Adrenal gland (tissue), 12 donors: Measurements from ENCODE around the gene CYBA. TPM values are rescaled to one million over a fixed set of nuclear protein-coding genes. Genes with fewer than 3 reads are reported as not detected.

Experiments
- DNase-seq, 7 donors: peaks; one replicate each; pipeline ENCODE4 v3.0.0-alpha.2; 2019 to 2020
- H3K27ac ChIP-seq, 5 donors: fragments of 200-600 bp; sonication (generic) in 4 of 5; 1 replicate in 3 of 5; 2 replicates in 2 of 5; pipeline versions ENCODE4 v1.5.1 to v1.8.0; 2016 to 2020; ENCODE audit warnings: mild to moderate bottlenecking in 1 of 5
- H3K27me3 ChIP-seq: fragments of 200-600 bp; 2 replicates; pipeline ENCODE4 v1.8.0; 2021
- H3K36me3 ChIP-seq, 2 donors: fragments of 200-600 bp; replicated peaks in 1 of 2; 1 replicate in 1 of 2; 2 replicates in 1 of 2; pipeline versions ENCODE4 v1.5.1 to v1.8.0; 2018 to 2022
- H3K4me1 ChIP-seq, 2 donors: fragments of 200-600 bp; replicated peaks in 1 of 2; 1 replicate in 1 of 2; 2 replicates in 1 of 2; pipeline versions ENCODE4 v1.5.1 to v1.8.0; 2018 to 2021
- H3K4me3 ChIP-seq, 4 donors: fragments of 200-600 bp; sonication (generic) in 3 of 4; one replicate each; pipeline ENCODE4 v1.5.1; 2016 to 2018
- H3K9me3 ChIP-seq, 3 donors: fragments of 200-600 bp; sonication (generic) in 1 of 3; replicated peaks in 1 of 3; 1 replicate in 2 of 3; 2 replicates in 1 of 3; pipeline versions ENCODE4 v1.5.1 to v1.8.0; 2016 to 2021
- CTCF ChIP-seq, 6 experiments: fragments of 450-650 bp in 4 of 6; fragments of 200-600 bp in 2 of 6; sonication (generic) in 1 of 6; IDR thresholded peaks; 1 replicate in 5 of 6; 2 replicates in 1 of 6; pipeline versions ENCODE4 v1.5.1 to v1.8.0; 2016 to 2021; ENCODE audit warnings: antibody characterized with exemption in 6 of 6, mild to moderate bottlenecking in 2 of 6, moderate library complexity in 1 of 6
- POLR2A ChIP-seq, 2 donors: fragments of 450-650 bp; IDR thresholded peaks; one replicate each; pipeline ENCODE4 v1.6.1; 2017; ENCODE audit warnings: antibody characterized with exemption in 2 of 2, mild to moderate bottlenecking in 2 of 2, moderate library complexity in 1 of 2
- WGBS, 4 donors: extraction: QIAGEN DNeasy Blood & Tissue Kit in 2 of 4; methylation state at CpG; one replicate each; pipeline versions ENCODE4 v1.1.5 to v1.1.7; 2013 to 2017; 5-methylcytosine and 5-hydroxymethylcytosine counted together
- intact Hi-C, 2 donors: fragments of 100-400 bp; cut with DNase I; formaldehyde crosslinking; loops; one replicate each; pipeline versions ENCODE4 v1.14.1 to v1.15.0; 2022 to 2023
- polyA plus RNA-seq, 3 donors: library from polyadenylated mRNA; stranded (reverse); fragments of 200-250 nt in 2 of 3; fragments of 350-450 nt in 1 of 3; fragmentation: Illumina TruSeq in 1 of 3; extraction: RNeasy Lipid Tissue Mini Kit (QIAGEN cat#74804) in 1 of 3; gene quantifications; one replicate each; pipeline ENCODE4 v1.2.3, GENCODE V29; 2013 to 2014
- total RNA-seq, 9 donors: library from RNA; depleted of rRNA in 4 of 9; stranded (reverse); fragments of >200 nt in 4 of 9; fragments of 120-200 nt in 1 of 9; fragmentation: NEBNext Ultra II Directional in 1 of 9; extraction: Animal tissue kit (Norgen Biotek cat#: 25700) in 1 of 9; gene quantifications; one replicate each; pipeline versions ENCODE4 v1.1.0 to v1.2.4, GENCODE V29; 2013 to 2023
- donor health status: healthy with polysubstance abuse.
- donor health status: Bipolar disorder and iron deficiency.
- donor health status: DM: yes; HTN: yes; CAD: no.
- donor health status: DM: no; HTN: no; CAD: no.
- donor health status: DM: no; HTN: no; CAD: no.
- donor health status: DM: yes; HTN: yes; CAD: no.

Gene CYBA
- total and polyA plus RNA-seq, 12 donors = 19.6 to 374 (median 155) TPM

GRCh38 chr16:88646345-88647034 lies 4.4 kb downstream of the CYBA start:
- Histone ChIP-seq H3K4me1 (peaks cover 0 to 9% of the 10 kb centered on the region in 2 donors), H3K9me3 (no peaks in the 10 kb centered on the region), H3K27me3 (no peaks in the 10 kb centered on the region), H3K27ac (no peak overlapping the region), H3K36me3 (no peaks in the 10 kb centered on the region), H3K4me3 (no peak overlapping the region)
- 79 to 84% (median 83%) methylated on average over 17 to 28 of the region's 28 CpGs for WGBS, 4 donors
- no peak for TF ChIP-seq CTCF (IDR thresholded peaks at IDR 0.05)
- TF ChIP-seq POLR2A (IDR thresholded peaks at IDR 0.05) = no peak
- intact Hi-C loops = no loop called here
- DNase-seq = no peak

DNA sequence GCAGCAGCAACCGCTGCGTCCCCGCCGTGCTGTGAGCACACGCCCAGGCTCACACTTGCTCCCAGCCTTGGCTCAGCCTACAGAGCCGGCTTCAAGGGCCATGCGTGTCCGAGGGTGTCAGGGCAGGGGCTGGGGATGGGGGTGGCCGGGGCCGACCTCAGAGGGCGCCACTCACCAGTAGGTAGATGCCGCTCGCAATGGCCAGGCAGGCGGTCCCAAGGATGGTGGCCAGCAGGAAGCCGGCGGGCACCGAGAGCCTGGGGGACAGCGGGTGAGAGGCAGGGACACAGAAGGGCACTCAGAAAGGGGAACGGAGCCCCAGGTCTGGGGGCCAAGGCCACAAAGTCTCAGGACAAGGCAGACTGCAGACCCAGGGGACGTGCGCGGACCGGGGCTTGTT lies 4.9 kb downstream of the CYBA start:
- Histone ChIP-seq H3K27ac (no peak overlapping the region), H3K9me3 (no peaks in the 10 kb centered on the region), H3K27me3 (no peaks in the 10 kb centered on the region), H3K4me3 (no peak overlapping the region), H3K36me3 (no peaks in the 10 kb centered on the region), H3K4me1 (peaks cover 0 to 3% of the 10 kb centered on the region in 2 donors)
- TF ChIP-seq CTCF (IDR thresholded peaks at IDR 0.05) (no peak), POLR2A (IDR thresholded peaks at IDR 0.05) (no peak)
- intact Hi-C loops = no loop called here
- 86 to 95% (median 89%) methylated on average over 13 to 23 of the region's 23 CpGs for WGBS, 4 donors
- DNase-seq = no peak

GRCh38 chr16:88645455-88645854 lies 5.4 kb downstream of the CYBA start:
- intact Hi-C loops = no loop called here
- Histone ChIP-seq H3K36me3 (no peaks in the 10 kb centered on the region), H3K27me3 (no peaks in the 10 kb centered on the region), H3K27ac (no peak overlapping the region), H3K4me1 (no peaks in the 10 kb centered on the region), H3K9me3 (no peaks in the 10 kb centered on the region), H3K4me3 (no peak overlapping the region)
- 86 to 94% (median 91%) methylated on average over 12 to 16 of the region's 16 CpGs for WGBS, 4 donors
- TF ChIP-seq POLR2A (IDR thresholded peaks at IDR 0.05) (no peak), CTCF (IDR thresholded peaks at IDR 0.05) (no peak)
- no peak for DNase-seq

DNA sequence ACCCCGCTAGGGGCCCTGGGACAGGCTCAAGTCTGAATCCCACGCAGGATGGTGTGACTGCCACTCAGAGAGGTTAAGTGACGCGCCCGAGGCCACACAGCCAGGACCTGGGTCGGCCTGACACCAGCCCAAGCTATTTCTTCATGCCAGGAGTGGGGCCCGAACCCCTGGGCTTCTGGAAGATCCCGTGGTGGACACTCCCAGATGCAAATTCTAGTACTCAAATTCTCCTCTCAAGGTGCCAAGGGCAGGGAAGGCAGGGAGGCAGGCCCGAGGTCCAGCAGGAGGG lies 7.3 kb downstream of the CYBA start:
- no peak overlapping the region for H3K27ac ChIP-seq
- no peaks in the 10 kb centered on the region for H3K4me1 ChIP-seq
- no peak overlapping the region for H3K4me3 ChIP-seq
- no peak for DNase-seq
- TF ChIP-seq POLR2A (IDR thresholded peaks at IDR 0.05) (no peak), CTCF (IDR thresholded peaks at IDR 0.05) (no peak)
- intact Hi-C loops = no loop called here
- H3K27me3 ChIP-seq = peaks cover 14% of the 10 kb centered on the region
- 84 to 100% (median 86%) methylated on average over 1 to 9 of the region's 9 CpGs; no CpG with 5 or more reads in 1 of the 4 donors for whole genome bisulfite sequencing, 4 donors
- no peaks in the 10 kb centered on the region for H3K9me3 ChIP-seq
- no peaks in the 10 kb centered on the region for H3K36me3 ChIP-seq
